Type B pancreatic cell (in vitro differentiated cells): ENCODE measurements around the gene FRK. TPM values are rescaled to one million over a fixed set of nuclear protein-coding genes. Genes with fewer than 3 reads are reported as not detected.
"Not testable (repeated sequence)": the region's sequence is repeated elsewhere in the genome, so short reads cannot be mapped to it uniquely, and the experiment has no call there.

Source experiments
- DNase-seq: peaks from one replicate; pipeline ENCODE4 v3.0.0; 2021; ENCODE audit warnings: mixed read lengths; ENCODE audit not compliant: unreplicated experiment; ENCODE audit errors: extremely low spot score
- H3K27ac Mint-ChIP-seq: 2 replicates; pipeline ENCODE4 v1.8.0; 2021; ENCODE audit warnings: mild to moderate bottlenecking, mixed read lengths
- H3K27me3 Mint-ChIP-seq: 2 replicates; pipeline ENCODE4 v1.8.0; 2021; ENCODE audit warnings: mixed read lengths
- H3K36me3 Mint-ChIP-seq: 2 replicates; pipeline ENCODE4 v1.8.0; 2021; ENCODE audit warnings: mixed read lengths
- H3K4me1 Mint-ChIP-seq: one replicate; pipeline ENCODE4 v1.8.0; 2021; ENCODE audit warnings: mixed read lengths; ENCODE audit not compliant: unreplicated experiment
- H3K4me3 Mint-ChIP-seq: 2 replicates; pipeline ENCODE4 v1.8.0; 2021; ENCODE audit warnings: mild to moderate bottlenecking, mixed read lengths
- H3K9me3 Mint-ChIP-seq: 2 replicates; pipeline ENCODE4 v1.8.0; 2021; ENCODE audit warnings: mixed read lengths
- total RNA-seq: library from RNA; stranded (reverse); gene quantifications from 2 replicates; pipeline ENCODE4 v1.2.1, GENCODE V29; 2021; ENCODE audit warnings: low replicate concordance
- TF ChIP-seq, protein P1 (sequence below): fragments of 200-600 bp; sonication (generic); conservative IDR thresholded peaks from 2 replicates; pipeline ENCODE4 v1.5.0; 2021; ENCODE audit warnings: antibody characterized with exemption, mild to moderate bottlenecking

FRK gene
- total RNA-seq, 1 donor from 2014 or later = 6.2 TPM

DNA sequence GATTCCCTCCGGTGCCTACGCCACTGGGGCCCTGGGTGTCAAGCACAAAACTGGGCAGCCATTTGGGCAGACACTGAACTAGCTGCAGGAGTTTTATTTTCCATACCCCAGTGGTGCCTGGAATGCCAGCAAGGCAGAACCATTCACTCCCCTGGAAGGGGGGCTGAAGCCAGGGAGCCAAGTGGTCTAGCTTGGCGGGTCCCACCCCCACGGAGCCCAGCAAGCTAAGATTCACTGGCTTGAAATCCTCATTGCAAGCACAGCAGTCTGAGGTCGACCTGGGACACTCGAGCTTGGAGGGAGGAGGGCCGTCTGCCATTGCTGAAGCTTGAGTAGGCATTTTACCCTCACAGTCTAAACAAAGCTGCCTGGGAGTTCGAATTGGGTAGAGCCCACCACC lies 125.3 kb downstream of the FRK start:
- peaks cover 15% of the 10 kb centered on the region for H3K36me3 Mint-ChIP-seq
- H3K4me1 Mint-ChIP-seq = no peaks in the 10 kb centered on the region
- no peak overlapping the region for H3K27ac Mint-ChIP-seq
- TF ChIP-seq, protein P1, sequence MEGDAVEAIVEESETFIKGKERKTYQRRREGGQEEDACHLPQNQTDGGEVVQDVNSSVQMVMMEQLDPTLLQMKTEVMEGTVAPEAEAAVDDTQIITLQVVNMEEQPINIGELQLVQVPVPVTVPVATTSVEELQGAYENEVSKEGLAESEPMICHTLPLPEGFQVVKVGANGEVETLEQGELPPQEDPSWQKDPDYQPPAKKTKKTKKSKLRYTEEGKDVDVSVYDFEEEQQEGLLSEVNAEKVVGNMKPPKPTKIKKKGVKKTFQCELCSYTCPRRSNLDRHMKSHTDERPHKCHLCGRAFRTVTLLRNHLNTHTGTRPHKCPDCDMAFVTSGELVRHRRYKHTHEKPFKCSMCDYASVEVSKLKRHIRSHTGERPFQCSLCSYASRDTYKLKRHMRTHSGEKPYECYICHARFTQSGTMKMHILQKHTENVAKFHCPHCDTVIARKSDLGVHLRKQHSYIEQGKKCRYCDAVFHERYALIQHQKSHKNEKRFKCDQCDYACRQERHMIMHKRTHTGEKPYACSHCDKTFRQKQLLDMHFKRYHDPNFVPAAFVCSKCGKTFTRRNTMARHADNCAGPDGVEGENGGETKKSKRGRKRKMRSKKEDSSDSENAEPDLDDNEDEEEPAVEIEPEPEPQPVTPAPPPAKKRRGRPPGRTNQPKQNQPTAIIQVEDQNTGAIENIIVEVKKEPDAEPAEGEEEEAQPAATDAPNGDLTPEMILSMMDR = no peak
- no peak overlapping the region for H3K4me3 Mint-ChIP-seq
- DNase-seq = no peak
- no peaks in the 10 kb centered on the region for H3K27me3 Mint-ChIP-seq
- peaks cover 3% of the 10 kb centered on the region for H3K9me3 Mint-ChIP-seq

GRCh38 chr6:115934829-115935228 lies 125.9 kb downstream of the FRK start:
- Mint-ChIP-seq H3K4me3 (no peak overlapping the region), H3K4me1 (no peaks in the 10 kb centered on the region), H3K9me3 (peaks cover 3% of the 10 kb centered on the region), H3K27me3 (no peaks in the 10 kb centered on the region), H3K36me3 (peaks cover 12% of the 10 kb centered on the region), H3K27ac (no peak overlapping the region)
- DNase-seq = no peak
- TF ChIP-seq, protein P1 = no peak

DNA sequence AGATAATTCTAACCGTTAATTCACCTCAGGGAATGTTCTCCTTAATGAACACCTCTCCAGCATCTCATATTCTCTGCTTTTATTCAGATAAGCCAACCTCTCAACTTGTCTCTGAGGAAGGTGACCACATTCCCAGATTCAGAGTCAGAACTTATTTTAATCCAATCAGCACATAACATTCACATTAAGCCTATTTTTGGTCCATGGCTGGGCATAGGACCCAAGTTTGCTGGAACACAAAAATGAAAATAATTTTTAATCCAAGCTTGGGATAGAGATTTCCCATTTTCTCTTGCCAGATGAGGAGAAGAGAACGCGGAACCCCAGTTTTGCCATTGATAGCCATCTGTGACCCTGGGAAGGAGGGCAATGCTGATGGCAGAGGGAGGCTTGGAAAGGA lies 126.5 kb downstream of the FRK start:
- TF ChIP-seq, protein P1 = no peak
- no peak for DNase-seq
- peaks cover 5% of the 10 kb centered on the region for H3K36me3 Mint-ChIP-seq
- H3K27ac Mint-ChIP-seq = no peak overlapping the region
- peaks cover 3% of the 10 kb centered on the region for H3K9me3 Mint-ChIP-seq
- no peaks in the 10 kb centered on the region for H3K27me3 Mint-ChIP-seq
- no peaks in the 10 kb centered on the region for H3K4me1 Mint-ChIP-seq
- no peak overlapping the region for H3K4me3 Mint-ChIP-seq

DNA sequence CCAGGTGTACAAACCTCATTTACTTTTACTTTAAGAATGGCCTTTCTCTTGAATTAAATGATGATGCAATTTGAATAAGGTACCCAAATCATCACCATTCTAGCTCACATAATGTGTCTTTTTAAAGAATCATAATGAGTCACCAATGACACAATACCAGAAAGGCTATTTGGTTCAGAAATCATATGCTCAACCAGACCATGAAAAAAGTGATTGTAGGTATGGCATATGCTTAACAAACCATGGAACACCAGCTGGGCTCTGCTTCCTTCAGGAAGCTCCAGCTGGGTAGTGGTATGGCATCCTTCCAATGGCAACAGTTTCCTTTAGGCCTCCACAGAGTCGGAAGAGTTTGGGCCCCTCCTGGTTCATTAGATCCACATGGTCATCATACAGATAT lies 128.2 kb downstream of the FRK start:
- Mint-ChIP-seq H3K4me3 (no peak overlapping the region), H3K27ac (no peak overlapping the region), H3K4me1 (no peaks in the 10 kb centered on the region), H3K9me3 (peaks cover 10% of the 10 kb centered on the region), H3K36me3 (peaks cover 5% of the 10 kb centered on the region), H3K27me3 (no peaks in the 10 kb centered on the region)
- TF ChIP-seq, protein P1 = no peak
- DNase-seq = no peak

- H3K27me3 Mint-ChIP-seq, H3K27ac Mint-ChIP-seq, H3K4me3 Mint-ChIP-seq, H3K9me3 Mint-ChIP-seq, DNase-seq, H3K4me1 Mint-ChIP-seq, H3K36me3 Mint-ChIP-seq: not testable (repeated sequence)
Observed at GRCh38 chr6:115928000-115928399, 132.7 kb downstream of the FRK start.

DNA sequence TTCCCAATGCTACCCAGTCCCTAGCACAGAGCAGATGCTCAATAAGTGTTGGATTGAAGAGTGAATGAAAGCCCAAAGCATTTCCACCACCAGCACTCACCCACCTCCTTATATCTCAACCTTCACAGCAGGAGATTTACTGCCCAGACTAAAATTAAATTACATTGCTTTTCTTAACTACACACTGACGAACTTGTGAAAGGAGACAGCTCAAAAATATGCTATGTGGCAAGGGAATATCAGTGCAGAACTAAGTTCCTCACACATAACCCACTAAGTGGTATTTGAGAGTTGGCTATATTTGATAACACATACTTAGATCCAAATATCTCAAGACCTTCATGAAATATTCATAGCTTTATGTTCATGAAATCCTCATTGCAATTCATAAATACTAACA lies 137.7 kb downstream of the FRK start:
- no peaks in the 10 kb centered on the region for H3K36me3 Mint-ChIP-seq
- H3K4me1 Mint-ChIP-seq = no peaks in the 10 kb centered on the region
- H3K27ac Mint-ChIP-seq = no peak overlapping the region
- no peak overlapping the region for H3K4me3 Mint-ChIP-seq
- no peaks in the 10 kb centered on the region for H3K9me3 Mint-ChIP-seq
- no peaks in the 10 kb centered on the region for H3K27me3 Mint-ChIP-seq
- no peak for DNase-seq
- TF ChIP-seq, protein P1 = no peak
